Esophagus squamous epithelium (tissue), 5 donors: ENCODE results near the gene B9D1. TPM values are rescaled to one million over a fixed set of nuclear protein-coding genes. Genes with fewer than 3 reads are reported as not detected.

Source experiments
- DNase-seq: peaks from one replicate; lab custom pipeline; 2025; lab: John Stamatoyannopoulos, UW
- H3K27ac ChIP-seq, 4 donors: fragments of 200-600 bp; sonication (generic); one replicate each; pipeline ENCODE4 v1.5.1; 2016 to 2019; ENCODE audit warnings: mild to moderate bottlenecking in 1 of 4
- H3K27me3 ChIP-seq, 4 donors: fragments of 200-600 bp; sonication (generic); 1 replicate in 3 of 4; 2 replicates in 1 of 4; pipeline versions ENCODE4 v1.5.1 to v1.6.0; 2017 to 2021; ENCODE audit warnings: antibody characterized with exemption in 1 of 4
- H3K36me3 ChIP-seq, 3 donors: fragments of 200-600 bp; sonication (generic); one replicate each; pipeline ENCODE4 v1.5.1; 2016 to 2019
- H3K4me1 ChIP-seq, 3 donors: fragments of 200-600 bp; sonication (generic); one replicate each; pipeline ENCODE4 v1.5.1; 2017 to 2019
- H3K4me3 ChIP-seq, 4 donors: fragments of 200-600 bp; sonication (generic); 1 replicate in 3 of 4; 2 replicates in 1 of 4; pipeline ENCODE4 v1.5.1; 2016 to 2019; ENCODE audit warnings: mild to moderate bottlenecking in 2 of 4, moderate library complexity in 1 of 4
- H3K9me3 ChIP-seq, 3 donors: fragments of 200-600 bp; sonication (generic); one replicate each; pipeline ENCODE4 v1.5.1; 2016 to 2019
- CTCF ChIP-seq, 6 experiments: fragments of 450-650 bp in 4 of 6; fragments of 200-600 bp in 2 of 6; sonication (generic) in 2 of 6; IDR thresholded peaks; one replicate each; pipeline ENCODE4 v1.5.1; 2016 to 2019; ENCODE audit warnings: antibody characterized with exemption in 6 of 6, mild to moderate bottlenecking in 4 of 6, moderate library complexity in 4 of 6
- POLR2A ChIP-seq, 4 donors: fragments of 450-650 bp; IDR thresholded peaks; one replicate each; pipeline ENCODE4 v1.6.1; 2017; ENCODE audit warnings: antibody characterized with exemption in 4 of 4, mild to moderate bottlenecking in 4 of 4, moderate library complexity in 3 of 4
- WGBS, 2 donors: methylation state at CpG; one replicate each; pipeline ENCODE4 v1.1.5; 2018; 5-methylcytosine and 5-hydroxymethylcytosine counted together
- intact Hi-C: fragments of 100-400 bp; cut with DNase I; formaldehyde crosslinking; loops from one replicate; pipeline ENCODE4 v1.15.0; 2022
- total RNA-seq, 4 donors: library from RNA; depleted of rRNA; stranded (reverse); fragments of >200 nt; gene quantifications; one replicate each; pipeline ENCODE4 v1.1.0, GENCODE V29; 2016
- donor health status: DM: yes; HTN: yes; CAD: no.

Gene B9D1
- total RNA-seq, 4 donors from 2014 or later = 9.2 to 24.5 (median 13.0) TPM

GRCh38 chr17:19333132-19333440 is 29.4 kb downstream of the B9D1 start:
- no peak overlapping the region for H3K27ac ChIP-seq
- H3K4me3 ChIP-seq = no peak overlapping the region
- intact Hi-C loops = no loop called here
- H3K36me3 ChIP-seq = peaks cover 6 to 95% (median 18%) of the 10 kb centered on the region in 3 donors
- no peaks in the 10 kb centered on the region for H3K27me3 ChIP-seq
- peaks cover 0 to 15% (median 5%) of the 10 kb centered on the region in 3 donors for H3K4me1 ChIP-seq
- WGBS, 2 donors = no CpG with 5 or more reads among the region's 1 CpG
- no peak for DNase-seq
- H3K9me3 ChIP-seq = no peaks in the 10 kb centered on the region
- TF ChIP-seq CTCF (IDR thresholded peaks at IDR 0.05) = no peak
- no peak for TF ChIP-seq POLR2A (IDR thresholded peaks at IDR 0.05)

GRCh38 chr17:19332371-19333131 is 30.0 kb downstream of the B9D1 start:
- WGBS, 2 donors = 74 to 80% methylated on average over 3 to 5 of the region's 6 CpGs
- H3K4me3 ChIP-seq = no peak overlapping the region
- no peak for DNase-seq
- no peak for TF ChIP-seq POLR2A (IDR thresholded peaks at IDR 0.05)
- TF ChIP-seq CTCF (IDR thresholded peaks at IDR 0.05) = no peak
- H3K27ac ChIP-seq = no peak overlapping the region
- intact Hi-C loops = no loop called here
- peaks cover 6 to 98% (median 18%) of the 10 kb centered on the region in 3 donors for H3K36me3 ChIP-seq
- H3K4me1 ChIP-seq = peaks cover 0 to 10% (median 2%) of the 10 kb centered on the region in 3 donors
- H3K27me3 ChIP-seq = no peaks in the 10 kb centered on the region
- H3K9me3 ChIP-seq = no peaks in the 10 kb centered on the region

GRCh38 chr17:19331543-19332245 is 30.8 kb downstream of the B9D1 start:
- Histone ChIP-seq H3K27me3 (no peaks in the 10 kb centered on the region), H3K4me3 (no peak overlapping the region), H3K9me3 (no peaks in the 10 kb centered on the region), H3K36me3 (peaks cover 6 to 98% (median 18%) of the 10 kb centered on the region in 3 donors), H3K4me1 (peaks cover 0 to 1% (median 0%) of the 10 kb centered on the region in 3 donors), H3K27ac (no peak overlapping the region)
- 73 to 94% methylated on average over 7 to 8 of the region's 13 CpGs for WGBS, 2 donors
- intact Hi-C loops = no loop called here
- TF ChIP-seq CTCF (IDR thresholded peaks at IDR 0.05) (no peak), POLR2A (IDR thresholded peaks at IDR 0.05) (no peak)
- DNase-seq = no peak

- 62 to 64% methylated on average over 4 of the region's 4 CpGs for WGBS, 2 donors
- no peak for DNase-seq
- Histone ChIP-seq H3K9me3 (no peaks in the 10 kb centered on the region), H3K27ac (no peak overlapping the region), H3K27me3 (no peaks in the 10 kb centered on the region), H3K36me3 (peaks cover 6 to 93% (median 18%) of the 10 kb centered on the region in 3 donors), H3K4me1 (no peaks in the 10 kb centered on the region), H3K4me3 (no peak overlapping the region)
- TF ChIP-seq POLR2A (IDR thresholded peaks at IDR 0.05) (no peak), CTCF (IDR thresholded peaks at IDR 0.05) (no peak)
- intact Hi-C loops = no loop called here
Observed at GRCh38 chr17:19331134-19331533, 31.4 kb downstream of the B9D1 start.

GRCh38 chr17:19330271-19330670 is 32.3 kb downstream of the B9D1 start:
- Histone ChIP-seq H3K9me3 (no peaks in the 10 kb centered on the region), H3K4me1 (no peaks in the 10 kb centered on the region), H3K27me3 (no peaks in the 10 kb centered on the region), H3K4me3 (no peak overlapping the region), H3K36me3 (peaks cover 6 to 90% (median 18%) of the 10 kb centered on the region in 3 donors), H3K27ac (no peak overlapping the region)
- TF ChIP-seq POLR2A (IDR thresholded peaks at IDR 0.05) = no peak
- TF ChIP-seq CTCF (IDR thresholded peaks at IDR 0.05) = no peak
- intact Hi-C loops = no loop called here
- 60 to 87% methylated on average over 1 to 3 of the region's 3 CpGs for WGBS, 2 donors
- DNase-seq = no peak
